Measurements from ENCODE around the gene AGAP5. TPM values are rescaled to one million over a fixed set of nuclear protein-coding genes. Genes with fewer than 3 reads are reported as not detected.

AGAP5 gene
- total and polyA plus RNA-seq, 10 of the 15 experiments (the other 5 are each of a cell fraction or from before 2014, with no cell fraction given), result 0.68 to 8.5 (median 6.7) TPM; not detected in 1

- RAD21 ChIA-PET (ENCODE audit: unreplicated experiment), result interaction anchor here (0.7 to 3.2 kb wide), 8 partner anchors 9 to 226 kb away, joined by 3 to 12 read pairs (median 4); a partner anchor contains a TSS
- no peak for FAIRE-seq
- H3K27me3 ChIP-seq (replicated peaks in 1 of 2; ENCODE audit: control insufficient read depth in 2 of 2, insufficient read depth in 2 of 2, low read length in 1 of 2), result no peaks in the 10 kb centered on the region
- in situ Hi-C loops (cut with MboI) (no loop called here), intact Hi-C loops (cut with micrococcal nuclease; ENCODE audit: unreplicated experiment) (loop anchor here (10.0 kb wide), 1 partner anchor 131 kb away; the partner anchor contains the start of genes CHCHD1 and ZSWIM8)
- no peaks in the 10 kb centered on the region for H3K36me3 ChIP-seq (ENCODE audit: control insufficient read depth in 2 of 2, insufficient read depth in 2 of 2, low read length in 1 of 2)
- TF ChIP-seq SMC3 (IDR thresholded peaks at IDR 0.05; ENCODE audit: borderline replicate concordance, low read length) (peak; percentile 31; the same call in 1 of the 2 replicates), NFXL1 (IDR thresholded peaks at IDR 0.05; ENCODE audit: borderline replicate concordance) (no peak), RAD21 (IDR thresholded peaks at IDR 0.05; ENCODE audit: insufficient read depth, low read depth, low read length) (peak; percentile 82), NRF1 (conservative IDR thresholded peaks at IDR 0.05; ENCODE audit: low read depth, low read length) (no peak), HDGF (IDR thresholded peaks at IDR 0.05) (0 out of 2 replicates have a peak, but pooled peaks have one; percentile 51), PKNOX1 (IDR thresholded peaks at IDR 0.05) (peak; percentile 79), BHLHE40 (IDR thresholded peaks at IDR 0.05; ENCODE audit: borderline replicate concordance in 1 of 2, low read depth in 2 of 2, low read length in 1 of 2) (peak in 1 of 2 experiments; percentile 28; a peak in 1 of 4 replicates), PBX3 (IDR thresholded peaks at IDR 0.05; ENCODE audit: insufficient replicate concordance, low read depth, low read length) (peak; percentile 60), CTCF (IDR thresholded peaks at IDR 0.05 in 2 of 3, conservative IDR thresholded peaks at IDR 0.05 in 1 of 3; ENCODE audit: control insufficient read depth in 2 of 3, extremely low read depth in 1 of 3, insufficient read depth in 1 of 3, low read depth in 3 of 3, low read length in 3 of 3) (peak; percentile 38 to 62 (median 47); a peak in 4 of 6 replicates)
- BruUV-seq (replicated peaks), result no TSS peak
- H2AFZ ChIP-seq (ENCODE audit: control insufficient read depth, low read depth, low read length), result no peak overlapping the region
- H3K27ac ChIP-seq (ENCODE audit: control insufficient read depth, insufficient read depth), result no peak overlapping the region
- H3K4me2 ChIP-seq (ENCODE audit: control insufficient read depth, insufficient read depth), result no peak overlapping the region
- POLR2A ChIA-PET, result interaction anchor here (0.9 to 1.8 kb wide), 3 partner anchors 77 to 132 kb away, joined by 4 to 5 read pairs (median 4); partner anchors contain the start of gene ZSWIM8
- CTCF ChIA-PET, result interaction anchor here (0.6 to 2.9 kb wide), 11 partner anchors 10 to 226 kb away, joined by 3 to 14 read pairs (median 4); partner anchors contain the start of gene CHCHD1
- H3K4me1 ChIP-seq (ENCODE audit: control insufficient read depth, insufficient read depth, low read length), result peaks cover 30% of the 10 kb centered on the region
- no peak overlapping the region for H3K9ac ChIP-seq (ENCODE audit: control insufficient read depth, insufficient read depth, low read length)
- H4K20me1 ChIP-seq (ENCODE audit: control insufficient read depth, insufficient read depth), result no peaks in the 10 kb centered on the region
- H3K4me3 ChIP-seq, result no peak overlapping the region
- no peaks in the 10 kb centered on the region for H3K79me2 ChIP-seq (ENCODE audit: control insufficient read depth, insufficient read depth, low read length)
- SMC1A ChIA-PET (ENCODE audit: uncharacterized antibody, unreplicated experiment), result interaction anchor here (0.7 to 2.0 kb wide), 8 partner anchors 9 to 227 kb away, joined by 3 to 6 read pairs (median 3); no protein-coding TSS in a partner anchor
- peak; percentile 65 for ATAC-seq
- H3K9me3 ChIP-seq (replicated peaks; ENCODE audit: control insufficient read depth, insufficient read depth, low read length), result no peaks in the 10 kb centered on the region
- DNase-seq (ENCODE audit: low read depth, low spot score), result no peak
- 67% methylated on average over 3 of the region's 3 CpGs for WGBS (ENCODE audit: insufficient coverage, insufficient replicate concordance, low lambda C conversion rate, missing lambda C conversion rate)
Observed at GRCh38 chr10:73653701-73654100, 44.2 kb downstream of the AGAP5 start.
